Erythroblast (primary cell): ENCODE results near the gene AGBL4.

ENCODE experiments used
- GATA1 ChIP-seq: IDR thresholded peaks from 2 replicates; pipeline ENCODE4 v1.6.1; 2011; ENCODE audit warnings: low read depth, mild to moderate bottlenecking, control low read depth, low read length, moderate library complexity
- POLR2A ChIP-seq: IDR thresholded peaks from 2 replicates; pipeline ENCODE4 v1.6.1; 2011; ENCODE audit warnings: mild to moderate bottlenecking, low read length

DNA sequence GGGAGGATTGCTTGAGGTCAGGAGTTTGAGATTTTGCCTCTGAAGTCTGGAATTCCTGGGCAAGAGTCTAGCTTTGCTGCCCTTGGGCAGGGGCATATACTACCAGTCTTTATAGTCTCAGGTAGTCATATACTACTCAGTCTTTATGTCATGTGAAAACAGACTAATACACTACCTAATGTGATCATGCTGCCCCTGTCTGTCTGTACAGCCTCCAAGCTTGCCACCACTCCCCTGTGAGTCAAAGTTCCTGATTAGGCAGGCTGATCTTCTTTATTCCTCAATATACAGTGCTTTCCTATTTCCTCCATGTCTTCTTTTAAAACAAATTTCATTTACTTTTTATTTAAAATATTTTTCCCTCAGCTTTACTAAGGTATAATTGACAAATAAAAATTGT lies 1141.7 kb downstream of the AGBL4 start:
- TF ChIP-seq POLR2A, result no peak
- TF ChIP-seq GATA1, result no peak
